Heart left ventricle (tissue), 13 donors: ENCODE results near the gene C2orf92.

Source experiments
- CTCF ChIP-seq, 12 donors: fragments of 200-600 bp; sonication (generic) in 4 of 12; IDR thresholded peaks; one replicate each; pipeline versions ENCODE4 v1.5.0 to v1.8.0; 2018 to 2022; ENCODE audit warnings: antibody characterized with exemption in 12 of 12, mild to moderate bottlenecking in 5 of 12
- POLR2A ChIP-seq, 2 donors: fragments of 450-650 bp; IDR thresholded peaks; one replicate each; pipeline ENCODE4 v1.6.1; 2017; ENCODE audit warnings: antibody characterized with exemption in 2 of 2, mild to moderate bottlenecking in 2 of 2, moderate library complexity in 2 of 2
- donor health status: ischemic (EF 13 %, LVEDD 7.1; RV severe dilation, severe dysfunction).
- donor health status: DM: no; HTN: yes; CAD: no.
- donor health status: DM: no; HTN: no; CAD: no.
- donor health status: ischemic (EF 25% LVEDD 6.9; RV normal size, moderate dysfunction).
- donor health status: ischemic (EF 25% LVEDD 5.7; RV mildly dilated, moderate dysfunction).
- donor health status: ischemic (EF 35%, LVEDD 5.7; RV mildly dilated, moderate dysfunction).
- donor health status: nonischemic (EF 11% LVEDD 7.7; RV severe dilation, severe dysfunction).
- donor health status: DM: yes; HTN: yes; CAD: no.
- donor health status: PGD.
- donor health status: ischemic (EF 29% LVEDD 5.4; RV normal size, mild dysfunction).
- donor health status: nonischemic (EF 23%, LVEDD 6.1; RV moderate dilation, normal function).

GRCh38 chr2:97646977-97647376 is 22.5 kb upstream of the C2orf92 start:
- TF ChIP-seq POLR2A (IDR thresholded peaks at IDR 0.05) (no peak), CTCF (IDR thresholded peaks at IDR 0.05) (no peak)
